ENCODE results near the gene B4GALNT1. TPM values are rescaled to one million over a fixed set of nuclear protein-coding genes. Genes with fewer than 3 reads are reported as not detected.

Gene B4GALNT1
- total and polyA plus RNA-seq, 11 donors: 1.9 to 8.8 (median 5.7) TPM

DNA sequence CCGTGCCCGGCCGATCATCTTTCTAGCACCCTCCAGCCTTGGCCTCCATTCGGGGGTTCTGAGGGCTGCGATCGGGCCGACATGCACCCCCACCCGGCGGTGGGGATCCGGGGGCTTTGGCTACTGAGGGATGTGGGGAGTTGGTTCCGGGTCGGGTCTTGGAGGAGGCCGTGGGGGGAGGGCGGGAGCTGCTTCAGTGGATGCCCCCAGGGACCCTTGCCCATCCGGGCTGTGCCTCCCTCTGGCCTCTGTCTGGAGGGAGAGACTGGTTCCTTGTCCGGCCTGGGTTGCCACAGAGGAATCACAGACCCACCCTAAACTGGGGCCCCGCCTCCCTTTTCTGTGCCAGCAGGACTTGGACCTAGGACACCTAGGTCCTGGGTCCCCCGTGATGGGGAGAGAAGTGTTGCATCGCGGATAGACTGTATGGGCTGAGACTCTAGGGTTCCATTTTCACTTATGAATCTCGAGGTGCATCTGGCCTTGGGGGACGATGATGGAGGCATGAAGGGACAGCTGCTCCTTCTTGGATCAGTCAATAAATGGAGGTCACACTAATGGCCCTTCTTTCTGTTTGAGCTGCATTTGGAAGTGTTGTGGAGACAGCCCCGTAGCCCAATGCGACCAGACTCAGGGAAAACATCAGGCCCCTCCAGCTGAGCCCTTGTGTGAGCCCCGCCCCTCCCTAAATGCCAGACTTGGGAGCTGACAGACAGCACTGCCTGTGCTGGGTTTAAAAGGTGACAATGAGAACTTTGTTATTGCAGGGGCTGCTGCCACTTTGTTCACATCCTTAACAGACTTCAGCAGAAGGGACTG, 27.8 kb downstream of the B4GALNT1 start:
- no peaks in the 10 kb centered on the region for H3K9me3 ChIP-seq
- peak in 1 of 2 donors; percentile 21 for TF ChIP-seq POLR2A (IDR thresholded peaks at IDR 0.05)
- TF ChIP-seq, protein P1, sequence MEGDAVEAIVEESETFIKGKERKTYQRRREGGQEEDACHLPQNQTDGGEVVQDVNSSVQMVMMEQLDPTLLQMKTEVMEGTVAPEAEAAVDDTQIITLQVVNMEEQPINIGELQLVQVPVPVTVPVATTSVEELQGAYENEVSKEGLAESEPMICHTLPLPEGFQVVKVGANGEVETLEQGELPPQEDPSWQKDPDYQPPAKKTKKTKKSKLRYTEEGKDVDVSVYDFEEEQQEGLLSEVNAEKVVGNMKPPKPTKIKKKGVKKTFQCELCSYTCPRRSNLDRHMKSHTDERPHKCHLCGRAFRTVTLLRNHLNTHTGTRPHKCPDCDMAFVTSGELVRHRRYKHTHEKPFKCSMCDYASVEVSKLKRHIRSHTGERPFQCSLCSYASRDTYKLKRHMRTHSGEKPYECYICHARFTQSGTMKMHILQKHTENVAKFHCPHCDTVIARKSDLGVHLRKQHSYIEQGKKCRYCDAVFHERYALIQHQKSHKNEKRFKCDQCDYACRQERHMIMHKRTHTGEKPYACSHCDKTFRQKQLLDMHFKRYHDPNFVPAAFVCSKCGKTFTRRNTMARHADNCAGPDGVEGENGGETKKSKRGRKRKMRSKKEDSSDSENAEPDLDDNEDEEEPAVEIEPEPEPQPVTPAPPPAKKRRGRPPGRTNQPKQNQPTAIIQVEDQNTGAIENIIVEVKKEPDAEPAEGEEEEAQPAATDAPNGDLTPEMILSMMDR (IDR thresholded peaks at IDR 0.05): no peak
- peak overlapping the region; percentile 76 to 98 (median 91) for H3K27ac ChIP-seq
- DNase-seq: peak; percentile 42 to 69 (median 62)
- ATAC-seq: peak in 3 of 4 donors; percentile 4 to 35 (median 25)
- H3K36me3 ChIP-seq: peaks cover 0 to 46% (median 28%) of the 10 kb centered on the region in 9 donors
- H3K4me3 ChIP-seq: peak overlapping the region; percentile 67 to 96 (median 77)
- no peaks in the 10 kb centered on the region for H3K27me3 ChIP-seq
- 6 to 8% (median 7%) methylated on average over 14 to 25 of the region's 25 CpGs for WGBS, 4 donors
- intact Hi-C loops (cut with DNase I): no loop called here
- peaks cover 0 to 51% (median 19%) of the 10 kb centered on the region in 12 donors for H3K4me1 ChIP-seq

DNA sequence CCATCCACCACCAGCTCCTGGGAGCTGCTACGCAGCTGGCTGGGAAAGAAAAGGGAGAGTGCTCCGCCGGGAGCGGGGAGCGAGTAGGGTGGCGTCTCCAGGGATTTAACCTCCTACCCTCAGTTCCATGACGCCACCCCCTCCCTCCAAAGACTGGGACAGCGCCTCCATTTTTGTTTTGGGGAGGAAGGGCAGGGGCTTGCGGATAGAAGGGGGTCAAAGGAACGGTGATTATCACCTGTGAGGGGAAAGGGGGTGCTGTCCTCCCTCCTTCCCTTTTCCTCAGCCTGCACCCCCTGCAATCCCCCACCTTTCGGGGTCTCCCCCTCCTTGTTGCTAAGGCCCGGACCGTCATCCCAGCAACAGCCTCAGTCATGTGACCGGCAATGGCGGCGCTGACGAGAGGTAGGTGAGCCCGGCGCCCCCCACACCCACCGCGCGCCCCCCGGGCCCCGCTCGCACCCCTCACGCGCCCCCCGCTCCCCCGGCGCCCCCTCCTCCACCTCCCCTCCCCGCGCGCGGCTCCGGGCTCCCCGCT, 28.5 kb downstream of the B4GALNT1 start, which contains the start of gene DTX3:
TSS of gene DTX3 (plus strand) at position 371 of the 538 bp plus-strand sequence. CDS start 1,694 bp downstream, outside the sequence.
- Histone ChIP-seq H3K4me3 (peak within 1 kb of the TSS; percentile 67 to 96 (median 77)), H3K9me3 (no peaks in the 10 kb centered on the region), H3K27ac (peak within 1 kb of the TSS; percentile 76 to 98 (median 91)), H3K36me3 (peaks cover 0 to 53% (median 34%) of the 10 kb centered on the region in 9 donors), H3K27me3 (no peaks in the 10 kb centered on the region), H3K4me1 (peaks cover 0 to 45% (median 17%) of the 10 kb centered on the region in 12 donors)
- ATAC-seq: peak; percentile 50 to 61 (median 58)
- TF ChIP-seq POLR2A (IDR thresholded peaks at IDR 0.05): no peak
- TF ChIP-seq, protein P1 (IDR thresholded peaks at IDR 0.05): no peak
- intact Hi-C loops (cut with DNase I): no loop called here
- peak; percentile 54 to 67 (median 55) for DNase-seq
- WGBS, 4 donors: 1 to 3% (median 2%) methylated on average over 13 to 36 of the region's 36 CpGs

DNA sequence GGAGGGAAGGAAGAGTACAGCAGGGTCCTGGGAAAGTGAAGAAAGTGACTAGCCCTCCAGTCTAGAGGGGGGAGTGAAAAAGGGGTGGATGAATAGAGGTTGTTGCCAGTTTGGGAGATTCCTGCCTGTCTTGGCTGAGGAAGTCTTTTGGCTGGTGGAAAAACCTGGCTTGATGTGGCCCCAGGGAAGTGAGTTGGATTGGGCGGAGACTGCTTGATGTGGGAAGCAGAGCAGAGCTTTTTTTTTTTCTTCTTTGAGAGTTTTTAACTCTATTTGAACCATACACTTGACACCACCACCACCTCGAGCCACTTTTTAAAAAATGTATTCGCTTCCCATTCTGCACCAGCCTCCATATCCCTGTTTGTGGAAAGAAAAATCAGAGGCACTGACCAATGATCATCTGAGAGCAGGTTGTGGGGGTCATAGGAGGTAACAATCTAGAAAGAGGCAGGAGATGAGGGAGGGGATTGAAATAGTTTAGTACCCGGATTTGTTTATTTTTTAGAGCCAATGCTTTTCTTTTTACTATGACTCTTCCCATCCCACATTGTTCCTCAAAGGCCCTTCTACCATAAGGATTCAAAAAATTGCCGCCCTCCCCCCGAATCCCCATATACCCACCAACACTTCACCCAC, 29.1 kb downstream of the B4GALNT1 start:
- Histone ChIP-seq H3K27ac (peak overlapping the region; percentile 76 to 98 (median 91)), H3K9me3 (no peaks in the 10 kb centered on the region), H3K36me3 (peaks cover 0 to 57% (median 39%) of the 10 kb centered on the region in 9 donors), H3K4me1 (peaks cover 0 to 39% (median 17%) of the 10 kb centered on the region in 12 donors), H3K27me3 (no peaks in the 10 kb centered on the region), H3K4me3 (peak overlapping the region; percentile 67 to 96 (median 77))
- ATAC-seq: peak; percentile 43 to 76 (median 60)
- WGBS, 4 donors: 26 to 37% (median 34%) methylated on average over 6 of the region's 6 CpGs
- intact Hi-C loops (cut with DNase I): no loop called here
- DNase-seq: peak in 4 of 5 donors; percentile 66 to 79 (median 74)
- TF ChIP-seq, protein P1 (IDR thresholded peaks at IDR 0.05): no peak
- TF ChIP-seq POLR2A (IDR thresholded peaks at IDR 0.05): no peak
